ENCODE data around the gene DUSP22.

The DUSP22 gene

DNA sequence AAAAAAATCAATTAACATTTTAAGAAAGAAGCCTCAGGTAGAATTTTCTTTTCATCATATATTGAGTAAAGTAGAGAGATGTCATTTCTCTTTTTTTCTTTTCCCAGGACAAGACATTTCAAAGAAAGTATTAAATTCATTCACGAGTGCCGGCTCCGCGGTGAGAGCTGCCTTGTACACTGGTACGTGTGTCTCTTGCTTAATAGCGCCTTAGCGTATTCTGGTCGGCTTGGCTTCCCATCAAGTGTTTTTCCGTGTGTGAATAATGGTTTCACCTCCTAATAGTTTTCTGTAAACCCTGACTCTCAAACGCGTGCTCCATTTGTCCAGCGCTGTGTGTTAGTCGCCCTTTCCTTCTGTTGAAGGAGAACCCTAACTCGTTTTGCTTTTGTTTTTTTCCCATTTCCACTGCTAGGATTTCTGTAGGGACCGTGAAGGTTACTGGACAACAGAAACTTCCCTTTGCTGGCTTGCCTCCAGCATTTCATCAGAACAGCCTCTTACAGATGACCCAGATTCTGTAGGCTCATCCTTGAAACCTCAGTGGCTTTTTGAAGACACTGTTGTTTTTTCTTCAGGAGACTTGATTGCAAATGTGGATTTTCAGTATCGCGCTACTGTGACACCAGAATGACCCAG lies 53.6 kb downstream of the DUSP22 start:
- no peak for DNase-seq
- Mint-ChIP-seq H3K27ac (no peak overlapping the region), H3K36me3 (ENCODE audit: low read depth) (peaks cover 63% of the 10 kb centered on the region), H3K27me3 (no peaks in the 10 kb centered on the region), H3K4me3 (no peak overlapping the region), H3K4me1 (ENCODE audit: low read depth) (peaks cover 16% of the 10 kb centered on the region), H3K9me3 (no peaks in the 10 kb centered on the region)

DNA sequence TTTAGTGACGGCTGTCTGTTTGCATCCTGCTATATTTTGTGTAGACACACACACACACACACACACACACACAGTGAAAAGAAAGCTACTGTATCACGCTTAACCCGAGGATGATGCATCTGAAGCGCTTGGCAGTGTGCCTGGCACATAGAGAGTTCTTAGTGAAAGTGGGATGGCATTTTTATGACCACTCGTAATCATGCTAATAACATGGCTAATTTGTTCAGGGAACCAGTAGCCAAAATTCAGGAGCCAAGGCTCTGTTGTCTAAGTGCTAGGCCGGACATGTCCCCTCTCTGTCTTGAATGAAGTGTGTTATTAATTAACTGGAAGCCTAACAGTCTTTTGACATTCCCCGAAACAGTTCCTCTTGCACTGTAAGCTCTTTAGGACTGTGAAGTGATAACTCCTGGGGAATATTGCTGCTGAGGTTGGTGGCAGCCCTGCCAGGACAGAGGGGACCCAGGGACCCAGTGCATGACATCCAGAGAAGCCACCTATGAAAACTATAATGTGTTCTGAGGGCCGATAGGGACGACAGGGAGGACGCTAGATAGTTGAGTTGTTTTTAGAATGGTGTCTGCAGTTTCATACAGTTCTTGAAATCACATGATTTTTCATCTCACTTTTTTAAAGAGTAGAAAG lies 54.2 kb downstream of the DUSP22 start:
- H3K4me1 Mint-ChIP-seq (ENCODE audit: low read depth) = peaks cover 10% of the 10 kb centered on the region
- H3K4me3 Mint-ChIP-seq = no peak overlapping the region
- H3K27me3 Mint-ChIP-seq = no peaks in the 10 kb centered on the region
- H3K27ac Mint-ChIP-seq = no peak overlapping the region
- no peak for DNase-seq
- H3K9me3 Mint-ChIP-seq = no peaks in the 10 kb centered on the region
- peaks cover 63% of the 10 kb centered on the region for H3K36me3 Mint-ChIP-seq (ENCODE audit: low read depth)

DNA sequence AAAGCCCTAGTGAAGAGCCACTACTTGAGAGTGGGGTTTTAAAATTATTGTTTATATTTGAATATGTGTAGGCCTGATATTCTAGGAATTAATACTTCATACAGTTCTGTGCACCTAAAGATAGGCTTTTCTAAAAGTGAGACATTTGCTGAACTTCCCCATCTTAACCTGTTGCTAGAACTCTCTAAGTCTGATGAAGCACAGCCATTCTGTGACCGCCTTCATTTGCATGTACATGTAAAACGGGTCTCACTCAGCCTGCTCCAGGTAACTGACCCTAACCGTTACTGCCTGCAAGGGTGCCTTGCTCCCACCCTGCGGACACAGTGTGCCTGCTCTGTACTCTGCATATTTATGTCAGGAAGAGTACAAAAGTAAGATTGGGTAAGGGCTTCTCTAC lies 54.9 kb downstream of the DUSP22 start:
- H3K4me3 Mint-ChIP-seq = no peak overlapping the region
- no peak for DNase-seq
- H3K27me3 Mint-ChIP-seq = no peaks in the 10 kb centered on the region
- peaks cover 56% of the 10 kb centered on the region for H3K36me3 Mint-ChIP-seq (ENCODE audit: low read depth)
- peaks cover 3% of the 10 kb centered on the region for H3K4me1 Mint-ChIP-seq (ENCODE audit: low read depth)
- H3K27ac Mint-ChIP-seq = no peak overlapping the region
- H3K9me3 Mint-ChIP-seq = no peaks in the 10 kb centered on the region

DNA sequence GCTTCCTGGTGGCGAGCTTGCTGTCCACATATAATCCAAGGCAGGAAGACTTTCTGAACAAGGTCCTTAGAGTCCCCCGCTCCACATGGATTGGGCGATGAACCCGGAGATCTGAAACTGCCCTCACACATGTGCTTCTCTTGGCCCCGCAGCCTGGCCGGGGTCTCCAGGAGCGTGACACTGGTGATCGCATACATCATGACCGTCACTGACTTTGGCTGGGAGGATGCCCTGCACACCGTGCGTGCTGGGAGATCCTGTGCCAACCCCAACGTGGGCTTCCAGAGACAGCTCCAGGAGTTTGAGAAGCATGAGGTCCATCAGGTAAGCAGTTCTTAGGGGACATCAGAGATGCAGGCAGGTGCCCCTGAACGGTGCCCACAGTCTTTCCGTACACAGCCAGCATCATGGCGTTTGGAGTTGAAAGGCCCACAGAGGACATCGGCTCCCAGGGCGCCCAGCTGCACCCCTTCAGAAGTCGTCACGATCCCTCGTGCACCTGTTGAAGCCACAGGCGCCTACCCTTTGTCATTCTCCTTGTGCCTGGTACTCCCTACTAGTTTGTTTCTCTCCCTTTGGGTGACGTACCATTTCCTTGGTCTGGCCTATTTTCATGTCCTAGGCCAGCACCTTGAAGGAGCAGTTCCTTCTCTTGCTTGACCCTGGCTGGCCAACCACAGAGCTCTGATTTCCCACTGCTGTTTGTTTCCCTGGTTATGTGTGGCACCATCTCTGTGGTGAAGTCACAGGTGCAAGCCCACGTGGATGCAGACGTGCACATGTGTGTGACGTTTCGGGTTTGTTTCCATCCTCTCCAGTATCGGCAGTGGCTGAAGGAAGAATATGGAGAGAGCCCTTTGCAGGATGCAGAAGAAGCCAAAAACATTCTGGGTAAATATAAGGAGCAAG lies 55.9 kb downstream of the DUSP22 start:
- Mint-ChIP-seq H3K4me1 (ENCODE audit: low read depth) (no peaks in the 10 kb centered on the region), H3K36me3 (ENCODE audit: low read depth) (peaks cover 52% of the 10 kb centered on the region), H3K27me3 (no peaks in the 10 kb centered on the region), H3K4me3 (no peak overlapping the region), H3K9me3 (no peaks in the 10 kb centered on the region), H3K27ac (no peak overlapping the region)
- no peak for DNase-seq

DNA sequence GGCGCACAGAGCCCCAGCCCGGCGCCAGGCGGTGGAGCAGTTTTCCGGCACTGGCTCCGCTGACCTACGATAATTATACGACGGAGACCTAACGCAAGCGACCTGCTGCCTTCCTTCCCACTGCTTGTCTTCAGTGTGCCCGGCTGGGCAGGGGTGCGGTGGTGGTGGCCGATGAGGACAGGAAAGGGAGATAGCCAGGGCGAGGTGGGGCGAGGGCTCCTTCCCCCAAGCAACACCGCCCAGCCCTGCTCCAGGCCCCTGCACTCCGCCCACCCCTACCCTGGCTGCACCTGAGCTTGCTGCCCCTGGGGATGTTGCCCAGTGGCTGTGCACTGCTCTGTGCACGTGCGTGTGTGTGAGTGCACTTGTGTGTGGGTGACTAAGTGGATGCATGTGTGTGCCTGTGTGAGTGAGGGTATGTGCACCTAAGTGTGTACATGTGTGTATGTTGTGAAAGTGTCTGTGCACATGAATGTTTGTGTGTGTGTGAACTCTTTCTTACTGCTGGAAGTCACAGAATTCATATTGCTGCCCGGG lies 56.6 kb downstream of the DUSP22 start:
- H3K9me3 Mint-ChIP-seq = no peaks in the 10 kb centered on the region
- H3K36me3 Mint-ChIP-seq (ENCODE audit: low read depth) = peaks cover 52% of the 10 kb centered on the region
- no peak for DNase-seq
- H3K27me3 Mint-ChIP-seq = no peaks in the 10 kb centered on the region
- no peak overlapping the region for H3K27ac Mint-ChIP-seq
- H3K4me1 Mint-ChIP-seq (ENCODE audit: low read depth) = no peaks in the 10 kb centered on the region
- no peak overlapping the region for H3K4me3 Mint-ChIP-seq

DNA sequence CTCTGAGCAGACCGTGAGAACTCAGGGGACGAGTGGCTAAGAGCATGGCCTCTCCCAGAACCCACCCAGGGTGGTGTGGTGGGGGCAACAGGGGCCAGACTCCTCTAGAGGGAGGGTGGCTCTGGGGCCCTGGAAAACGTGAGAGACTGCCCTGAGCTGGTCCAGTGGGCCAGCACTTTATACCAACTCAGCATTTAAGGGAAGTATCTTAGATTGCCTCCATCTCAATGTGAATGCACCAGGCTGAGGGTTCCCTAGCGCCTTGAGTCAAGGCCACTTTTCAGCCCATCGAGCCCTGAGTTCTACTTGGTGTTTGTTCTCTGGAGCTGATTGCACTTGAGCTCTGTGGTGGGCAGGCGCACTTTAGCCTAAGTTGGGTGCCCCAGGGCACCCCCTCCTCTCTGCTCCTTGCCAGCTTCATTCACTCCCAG lies 57.2 kb downstream of the DUSP22 start:
- DNase-seq = no peak
- peaks cover 52% of the 10 kb centered on the region for H3K36me3 Mint-ChIP-seq (ENCODE audit: low read depth)
- no peaks in the 10 kb centered on the region for H3K9me3 Mint-ChIP-seq
- no peaks in the 10 kb centered on the region for H3K4me1 Mint-ChIP-seq (ENCODE audit: low read depth)
- H3K27me3 Mint-ChIP-seq = no peaks in the 10 kb centered on the region
- H3K27ac Mint-ChIP-seq = no peak overlapping the region
- no peak overlapping the region for H3K4me3 Mint-ChIP-seq

DNA sequence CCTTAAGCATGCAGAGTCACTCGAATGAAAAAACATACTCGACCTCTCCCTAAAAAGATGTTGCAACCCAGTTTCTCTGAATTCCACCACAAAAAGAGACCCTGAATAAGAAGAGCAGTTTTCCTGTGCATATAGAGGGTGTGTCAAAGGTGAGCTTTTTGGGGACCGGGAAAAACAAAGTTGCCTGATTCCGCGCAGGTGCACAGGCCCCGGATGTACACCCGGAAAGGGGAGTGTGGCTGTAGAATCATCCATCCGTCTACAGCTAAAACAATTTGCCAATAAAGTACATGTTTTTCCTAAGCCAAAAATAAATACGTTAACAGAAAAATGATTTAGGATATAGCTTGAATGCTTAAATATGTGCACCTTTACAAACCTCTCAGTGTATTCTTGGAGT lies 58.1 kb downstream of the DUSP22 start:
- Mint-ChIP-seq H3K36me3 (ENCODE audit: low read depth) (peaks cover 52% of the 10 kb centered on the region), H3K27ac (no peak overlapping the region), H3K9me3 (no peaks in the 10 kb centered on the region), H3K27me3 (no peaks in the 10 kb centered on the region), H3K4me3 (no peak overlapping the region), H3K4me1 (ENCODE audit: low read depth) (no peaks in the 10 kb centered on the region)
- DNase-seq = no peak

DNA sequence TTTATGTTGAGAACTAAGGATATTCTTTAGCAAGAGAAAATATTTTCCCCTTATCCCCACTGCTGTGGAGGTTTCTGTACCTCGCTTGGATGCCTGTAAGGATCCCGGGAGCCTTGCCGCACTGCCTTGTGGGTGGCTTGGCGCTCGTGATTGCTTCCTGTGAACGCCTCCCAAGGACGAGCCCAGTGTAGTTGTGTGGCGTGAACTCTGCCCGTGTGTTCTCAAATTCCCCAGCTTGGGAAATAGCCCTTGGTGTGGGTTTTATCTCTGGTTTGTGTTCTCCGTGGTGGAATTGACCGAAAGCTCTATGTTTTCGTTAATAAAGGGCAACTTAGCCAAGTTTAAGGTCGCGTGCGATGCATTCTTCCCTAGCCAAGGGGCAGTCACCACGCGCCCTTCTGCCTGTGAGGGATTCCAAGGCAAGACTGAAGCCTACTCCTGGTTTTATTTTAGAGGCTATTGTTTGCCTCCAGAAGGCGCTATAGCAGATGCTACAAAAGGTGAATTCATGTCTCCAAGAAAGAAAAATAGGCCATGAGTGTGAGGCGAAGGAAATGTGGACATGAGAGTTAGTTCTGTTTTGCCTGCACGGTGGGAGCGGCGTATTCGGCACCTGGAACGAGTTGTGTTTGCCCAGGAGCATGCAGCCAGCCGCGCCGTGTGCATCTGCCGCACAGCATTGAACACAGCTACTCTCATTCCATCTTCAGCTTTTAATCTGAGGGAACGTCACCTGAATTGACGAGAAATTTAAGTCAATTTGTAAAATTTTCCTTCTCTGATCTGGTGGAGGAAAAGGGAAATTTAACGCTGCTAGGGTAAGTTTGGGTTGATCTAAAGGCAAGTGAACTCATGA lies 59.0 kb downstream of the DUSP22 start:
- DNase-seq = no peak
- peaks cover 46% of the 10 kb centered on the region for H3K36me3 Mint-ChIP-seq (ENCODE audit: low read depth)
- no peaks in the 10 kb centered on the region for H3K9me3 Mint-ChIP-seq
- H3K4me3 Mint-ChIP-seq = no peak overlapping the region
- peaks cover 2% of the 10 kb centered on the region for H3K4me1 Mint-ChIP-seq (ENCODE audit: low read depth)
- H3K27me3 Mint-ChIP-seq = no peaks in the 10 kb centered on the region
- no peak overlapping the region for H3K27ac Mint-ChIP-seq

DNA sequence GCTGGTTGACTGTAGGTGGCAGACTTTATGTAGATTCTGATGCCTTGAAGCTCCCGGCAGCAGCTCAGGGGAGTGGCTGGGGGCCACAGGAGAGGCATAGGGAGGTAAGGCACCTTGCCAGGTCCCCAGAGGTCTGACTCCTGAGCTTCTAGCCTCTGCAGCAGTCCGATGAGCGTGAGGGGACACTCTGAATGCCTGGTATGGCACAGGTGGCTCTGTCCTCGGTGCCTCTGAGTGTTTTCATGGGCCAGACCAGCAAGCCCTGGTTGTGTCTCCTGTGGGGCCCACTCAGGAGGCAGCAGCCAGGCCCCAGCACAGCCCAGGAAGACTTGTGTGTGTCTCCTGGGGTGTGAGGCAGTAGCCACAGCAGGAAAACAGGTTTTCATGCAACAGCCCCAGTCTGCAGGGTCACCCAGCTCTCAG lies 59.6 kb downstream of the DUSP22 start:
- no peak for DNase-seq
- Mint-ChIP-seq H3K9me3 (no peaks in the 10 kb centered on the region), H3K4me1 (ENCODE audit: low read depth) (peaks cover 7% of the 10 kb centered on the region), H3K36me3 (ENCODE audit: low read depth) (peaks cover 42% of the 10 kb centered on the region), H3K27ac (no peak overlapping the region), H3K4me3 (no peak overlapping the region), H3K27me3 (no peaks in the 10 kb centered on the region)

DNA sequence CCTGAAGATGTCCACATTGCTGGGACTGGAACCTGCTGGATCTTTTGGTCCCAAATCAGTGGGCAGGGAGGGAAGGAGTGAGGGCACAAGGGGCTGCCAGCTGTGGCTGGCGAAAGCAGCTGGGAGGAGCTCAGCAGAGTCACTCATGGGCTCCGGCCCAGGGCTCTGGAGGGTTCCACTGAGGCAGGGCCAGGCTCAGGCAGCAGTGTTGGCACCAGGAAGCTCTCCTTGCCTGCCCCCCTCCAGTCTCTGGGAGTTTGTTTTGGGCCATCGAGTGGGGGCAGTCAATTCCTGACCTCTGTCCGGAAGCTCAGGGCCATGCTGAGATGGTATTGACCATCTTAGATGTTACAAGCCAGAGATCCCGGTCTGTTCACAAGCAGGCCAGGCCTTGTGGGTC lies 60.2 kb downstream of the DUSP22 start:
- DNase-seq = no peak
- Mint-ChIP-seq H3K4me1 (ENCODE audit: low read depth) (peaks cover 13% of the 10 kb centered on the region), H3K36me3 (ENCODE audit: low read depth) (peaks cover 36% of the 10 kb centered on the region), H3K27me3 (no peaks in the 10 kb centered on the region), H3K9me3 (no peaks in the 10 kb centered on the region), H3K4me3 (no peak overlapping the region), H3K27ac (no peak overlapping the region)

DNA sequence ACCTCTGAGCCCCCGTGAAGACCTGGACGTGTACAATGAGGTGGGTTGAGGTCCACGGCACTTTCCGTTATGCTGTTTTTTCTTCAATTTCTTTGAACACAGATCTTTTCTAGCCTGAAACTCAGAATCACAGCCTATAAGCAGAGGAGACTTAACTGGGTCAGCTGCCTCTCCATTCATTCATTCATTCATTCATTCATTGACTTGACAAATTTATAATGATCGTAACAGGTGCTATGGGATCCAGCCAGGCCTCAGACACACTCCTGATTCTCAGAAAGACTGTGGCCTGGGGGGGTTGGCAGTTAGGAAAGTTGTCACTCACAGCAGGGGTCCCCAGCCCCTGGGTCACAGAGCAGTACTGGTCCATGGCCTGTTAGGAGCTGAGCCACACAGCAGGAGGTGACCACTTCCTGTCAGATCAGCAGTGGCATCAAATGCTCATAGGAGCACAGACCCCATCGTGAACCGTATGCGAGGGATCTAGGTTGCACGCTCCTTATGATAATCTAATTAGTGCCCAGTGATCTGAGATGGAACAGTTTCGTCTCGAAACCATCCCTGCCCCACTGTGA lies 60.7 kb downstream of the DUSP22 start:
- DNase-seq = no peak
- Mint-ChIP-seq H3K27ac (no peak overlapping the region), H3K27me3 (no peaks in the 10 kb centered on the region), H3K4me1 (ENCODE audit: low read depth) (peaks cover 17% of the 10 kb centered on the region), H3K9me3 (no peaks in the 10 kb centered on the region), H3K4me3 (no peak overlapping the region), H3K36me3 (ENCODE audit: low read depth) (peaks cover 31% of the 10 kb centered on the region)

DNA sequence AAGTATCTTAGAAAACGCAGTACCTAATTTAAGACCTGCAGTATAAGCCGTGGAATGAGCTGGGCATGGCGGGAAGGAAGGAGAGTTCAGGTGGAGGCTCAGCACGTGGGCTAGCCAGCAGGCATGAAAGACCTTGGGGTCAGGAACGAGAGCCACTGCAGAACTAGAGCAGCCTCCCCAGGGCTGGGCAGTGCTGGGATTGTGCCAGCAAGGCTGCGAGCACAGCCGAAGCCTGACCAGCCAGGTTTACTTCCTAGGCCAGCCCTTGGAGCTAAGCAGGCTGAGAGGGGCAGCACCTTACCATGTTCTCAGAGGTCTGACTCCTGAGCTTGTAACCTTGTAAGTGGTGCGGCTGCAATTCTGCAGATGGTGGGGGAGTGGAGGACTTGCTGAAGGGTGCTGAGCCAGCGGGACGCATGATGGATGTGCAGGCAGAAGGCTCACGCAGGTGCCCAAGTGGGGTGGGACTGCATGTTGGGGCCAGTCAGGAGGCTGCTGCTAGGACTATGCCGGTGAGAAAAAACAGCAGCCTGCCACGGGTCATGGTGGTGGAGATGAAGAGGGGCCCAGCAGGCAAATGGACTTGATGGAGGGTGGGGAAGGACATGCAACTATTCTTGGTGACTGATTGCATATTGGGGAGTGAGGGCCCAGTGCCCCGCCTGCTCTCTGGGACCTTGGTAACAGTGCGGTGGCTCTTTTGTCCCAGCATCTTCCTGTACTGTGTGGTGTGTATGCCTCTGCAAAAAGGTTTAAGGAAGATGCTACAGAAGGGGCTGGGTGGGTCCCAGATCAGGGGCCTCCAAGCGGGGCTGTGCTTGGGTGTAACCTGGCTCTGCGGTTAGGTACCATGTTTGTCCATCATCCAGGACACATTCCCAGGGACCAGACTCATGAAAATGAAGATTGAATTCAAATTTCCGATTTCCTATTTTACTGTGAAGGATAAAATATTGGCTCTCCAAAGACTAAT lies 61.6 kb downstream of the DUSP22 start:
- DNase-seq = no peak
- H3K27ac Mint-ChIP-seq = no peak overlapping the region
- no peak overlapping the region for H3K4me3 Mint-ChIP-seq
- H3K9me3 Mint-ChIP-seq = no peaks in the 10 kb centered on the region
- H3K4me1 Mint-ChIP-seq (ENCODE audit: low read depth) = peaks cover 22% of the 10 kb centered on the region
- H3K27me3 Mint-ChIP-seq = no peaks in the 10 kb centered on the region
- peaks cover 21% of the 10 kb centered on the region for H3K36me3 Mint-ChIP-seq (ENCODE audit: low read depth)

Data from activated T-cell treated with anti-CD3 and anti-CD28 coated beads, Interleukin-2, amount 50 U/mL, for 24 hours (primary cell).